PC-9 (cell line): ENCODE measurements around the gene GFRA1. TPM values are rescaled to one million over a fixed set of nuclear protein-coding genes. Genes with fewer than 3 reads are reported as not detected.

ENCODE experiments used
- BruUV-seq: library from RNA; stranded (reverse); fragments of 400-500 nt; replicated peaks from 2 replicates; lab custom pipeline; 2021; lab: Mats Ljungman, UMichigan
- CTCF ChIA-PET: fragments of 300-600 bp; sonication (Branson Sonifier 250); formaldehyde crosslinking; loops from one replicate; lab custom pipeline; 2022; ENCODE audit warnings: antibody characterized with exemption; lab: Charles Lee
- POLR2A ChIA-PET: fragments of 300-600 bp; sonication (Branson Sonifier 250); formaldehyde crosslinking; loops from one replicate; lab custom pipeline; 2022; ENCODE audit warnings: antibody characterized with exemption; ENCODE audit not compliant: unreplicated experiment; lab: Charles Lee
- DNase-seq, 2 experiments: peaks; one replicate each; pipeline versions ENCODE4 v3.0.0 to v3.0.0-alpha.2; 2015 to 2022; ENCODE audit warnings: mixed read lengths in 1 of 2
- H2AFZ ChIP-seq: fragments of 200-600 bp; sonication (generic); 2 replicates; pipeline ENCODE4 v1.8.1; 2017; ENCODE audit warnings: antibody characterized with exemption
- H3F3A ChIP-seq: fragments of 200-600 bp; sonication (generic); 2 replicates; pipeline ENCODE4 v1.8.1; 2017; ENCODE audit warnings: antibody characterized with exemption, mild to moderate bottlenecking, low read depth; ENCODE audit not compliant: insufficient read depth
- H3K27ac ChIP-seq: fragments of 200-600 bp; sonication (generic); 2 replicates; pipeline ENCODE4 v1.6.1; 2016; ENCODE audit warnings: mixed run types
- H3K27me3 ChIP-seq: fragments of 200-600 bp; sonication (generic); 2 replicates; pipeline ENCODE4 v1.6.1; 2016; ENCODE audit warnings: low read depth, mixed run types; ENCODE audit not compliant: insufficient read depth
- H3K36me3 ChIP-seq: fragments of 200-600 bp; sonication (generic); 2 replicates; pipeline ENCODE4 v1.6.1; 2016; ENCODE audit warnings: low read depth, mixed run types
- H3K4me1 ChIP-seq: fragments of 200-600 bp; sonication (generic); replicated peaks from 2 replicates; pipeline ENCODE4 v1.6.1; 2016; ENCODE audit warnings: mixed run types; ENCODE audit not compliant: insufficient read depth
- H3K4me2 ChIP-seq: fragments of 200-600 bp; sonication (generic); 2 replicates; pipeline ENCODE4 v1.6.1; 2017; ENCODE audit warnings: mixed run types
- H3K4me3 ChIP-seq: fragments of 200-600 bp; sonication (generic); 2 replicates; pipeline ENCODE4 v1.6.1; 2016; ENCODE audit warnings: mixed run types
- H3K79me2 ChIP-seq: fragments of 200-600 bp; sonication (generic); 2 replicates; pipeline ENCODE4 v1.6.1; 2017; ENCODE audit warnings: low read depth, mixed run types
- H3K9me2 ChIP-seq: fragments of 200-600 bp; sonication (generic); 2 replicates; pipeline ENCODE4 v1.8.1; 2017; ENCODE audit warnings: mild to moderate bottlenecking; ENCODE audit not compliant: insufficient read depth
- H3K9me3 ChIP-seq: fragments of 200-600 bp; sonication (generic); 2 replicates; pipeline ENCODE4 v1.8.1; 2016; ENCODE audit warnings: low read depth; ENCODE audit not compliant: insufficient read depth
- H4K20me1 ChIP-seq: fragments of 200-600 bp; sonication (generic); 2 replicates; pipeline ENCODE4 v1.8.1; 2017; ENCODE audit not compliant: insufficient read depth
- EZH2 ChIP-seq: fragments of 200-600 bp; sonication (generic); IDR thresholded peaks from 2 replicates; pipeline ENCODE4 v1.8.0; 2017; ENCODE audit warnings: antibody characterized with exemption, low read depth
- intact Hi-C: fragments of 100-400 bp; cut with micrococcal nuclease; formaldehyde crosslinking; loops from one replicate; pipeline ENCODE4 v1.10.0; 2022; ENCODE audit not compliant: unreplicated experiment
- total RNA-seq: library from RNA; stranded (reverse); gene quantifications from 2 replicates; pipeline ENCODE4 v1.2.3, GENCODE V29; 2021
- TF ChIP-seq, protein P1 (sequence below): fragments of 200-600 bp; sonication (generic); conservative IDR thresholded peaks from 2 replicates; pipeline ENCODE4 v1.6.1; 2017; ENCODE audit warnings: mixed run types, antibody characterized with exemption, mild to moderate bottlenecking, moderate library complexity

Gene GFRA1
- total RNA-seq, 1 experiment from 2014 or later, result 0.11 TPM

DNA sequence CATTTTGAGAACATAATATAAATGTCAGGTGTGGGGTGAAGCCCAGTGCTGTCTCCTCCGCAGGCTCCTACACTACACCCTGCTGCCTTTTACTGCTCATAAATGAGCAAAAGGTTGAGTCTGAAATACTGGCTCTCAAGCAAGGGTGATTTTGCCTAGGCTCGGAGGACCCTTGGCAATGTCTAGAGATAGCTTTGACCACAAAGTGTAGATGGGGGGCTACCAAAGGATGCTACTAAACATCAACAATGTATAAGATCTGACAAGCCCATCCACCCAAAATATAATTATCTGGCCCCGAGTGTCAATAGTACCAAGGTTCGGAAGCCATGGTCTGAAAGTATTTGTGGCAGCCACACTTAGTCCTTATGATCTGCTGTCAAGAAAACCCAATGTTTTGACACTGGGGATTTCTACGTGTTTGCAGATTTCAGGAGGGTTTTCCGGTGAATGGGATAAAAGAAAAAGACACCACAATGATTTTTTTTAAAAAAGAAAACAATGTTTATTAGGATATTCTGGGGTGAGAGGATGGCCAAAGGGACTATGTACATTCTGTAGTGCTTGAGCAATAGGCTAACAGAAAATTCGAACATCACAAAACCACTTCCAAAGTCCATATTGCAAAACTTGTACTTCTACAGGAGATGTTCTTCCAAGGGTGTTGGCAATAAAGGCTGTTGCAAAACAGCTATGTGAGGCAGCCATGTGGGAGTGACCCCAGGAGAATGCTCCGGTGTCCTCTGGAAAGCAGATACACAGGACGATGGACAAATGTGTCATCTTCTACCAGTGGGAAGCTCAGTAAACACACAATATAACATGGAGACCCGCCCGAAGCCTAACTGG is 216.3 kb downstream of the GFRA1 start:
- no peaks in the 10 kb centered on the region for H3K9me2 ChIP-seq
- no peaks in the 10 kb centered on the region for H3K79me2 ChIP-seq
- no peak overlapping the region for H2AFZ ChIP-seq
- CTCF ChIA-PET, result no interaction called here
- H3K4me2 ChIP-seq, result no peak overlapping the region
- H3F3A ChIP-seq, result no peaks in the 10 kb centered on the region
- no peak for TF ChIP-seq EZH2
- TF ChIP-seq, protein P1, sequence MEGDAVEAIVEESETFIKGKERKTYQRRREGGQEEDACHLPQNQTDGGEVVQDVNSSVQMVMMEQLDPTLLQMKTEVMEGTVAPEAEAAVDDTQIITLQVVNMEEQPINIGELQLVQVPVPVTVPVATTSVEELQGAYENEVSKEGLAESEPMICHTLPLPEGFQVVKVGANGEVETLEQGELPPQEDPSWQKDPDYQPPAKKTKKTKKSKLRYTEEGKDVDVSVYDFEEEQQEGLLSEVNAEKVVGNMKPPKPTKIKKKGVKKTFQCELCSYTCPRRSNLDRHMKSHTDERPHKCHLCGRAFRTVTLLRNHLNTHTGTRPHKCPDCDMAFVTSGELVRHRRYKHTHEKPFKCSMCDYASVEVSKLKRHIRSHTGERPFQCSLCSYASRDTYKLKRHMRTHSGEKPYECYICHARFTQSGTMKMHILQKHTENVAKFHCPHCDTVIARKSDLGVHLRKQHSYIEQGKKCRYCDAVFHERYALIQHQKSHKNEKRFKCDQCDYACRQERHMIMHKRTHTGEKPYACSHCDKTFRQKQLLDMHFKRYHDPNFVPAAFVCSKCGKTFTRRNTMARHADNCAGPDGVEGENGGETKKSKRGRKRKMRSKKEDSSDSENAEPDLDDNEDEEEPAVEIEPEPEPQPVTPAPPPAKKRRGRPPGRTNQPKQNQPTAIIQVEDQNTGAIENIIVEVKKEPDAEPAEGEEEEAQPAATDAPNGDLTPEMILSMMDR, result no peak
- H4K20me1 ChIP-seq, result no peaks in the 10 kb centered on the region
- no peak overlapping the region for H3K4me3 ChIP-seq
- no peaks in the 10 kb centered on the region for H3K36me3 ChIP-seq
- no peaks in the 10 kb centered on the region for H3K4me1 ChIP-seq
- H3K27me3 ChIP-seq, result peaks cover 22% of the 10 kb centered on the region
- DNase-seq, result no peak
- POLR2A ChIA-PET, result no interaction called here
- intact Hi-C loops, result no loop called here
- no TSS peak for BruUV-seq
- H3K9me3 ChIP-seq, result no peaks in the 10 kb centered on the region
- no peak overlapping the region for H3K27ac ChIP-seq

- intact Hi-C loops, result no loop called here
- Histone ChIP-seq H3K36me3 (no peaks in the 10 kb centered on the region), H3K27me3 (peaks cover 22% of the 10 kb centered on the region), H3K4me2 (no peak overlapping the region), H3K4me3 (no peak overlapping the region), H3F3A (no peaks in the 10 kb centered on the region), H2AFZ (no peak overlapping the region), H3K9me3 (no peaks in the 10 kb centered on the region), H4K20me1 (no peaks in the 10 kb centered on the region), H3K79me2 (no peaks in the 10 kb centered on the region), H3K9me2 (no peaks in the 10 kb centered on the region), H3K4me1 (no peaks in the 10 kb centered on the region), H3K27ac (no peak overlapping the region)
- no peak for DNase-seq
- BruUV-seq, result no TSS peak
- no peak for TF ChIP-seq EZH2
- TF ChIP-seq, protein P1, result no peak
- CTCF ChIA-PET, result no interaction called here
- POLR2A ChIA-PET, result no interaction called here
Observed at GRCh38 chr10:116055917-116056252, 217.1 kb downstream of the GFRA1 start.

DNA sequence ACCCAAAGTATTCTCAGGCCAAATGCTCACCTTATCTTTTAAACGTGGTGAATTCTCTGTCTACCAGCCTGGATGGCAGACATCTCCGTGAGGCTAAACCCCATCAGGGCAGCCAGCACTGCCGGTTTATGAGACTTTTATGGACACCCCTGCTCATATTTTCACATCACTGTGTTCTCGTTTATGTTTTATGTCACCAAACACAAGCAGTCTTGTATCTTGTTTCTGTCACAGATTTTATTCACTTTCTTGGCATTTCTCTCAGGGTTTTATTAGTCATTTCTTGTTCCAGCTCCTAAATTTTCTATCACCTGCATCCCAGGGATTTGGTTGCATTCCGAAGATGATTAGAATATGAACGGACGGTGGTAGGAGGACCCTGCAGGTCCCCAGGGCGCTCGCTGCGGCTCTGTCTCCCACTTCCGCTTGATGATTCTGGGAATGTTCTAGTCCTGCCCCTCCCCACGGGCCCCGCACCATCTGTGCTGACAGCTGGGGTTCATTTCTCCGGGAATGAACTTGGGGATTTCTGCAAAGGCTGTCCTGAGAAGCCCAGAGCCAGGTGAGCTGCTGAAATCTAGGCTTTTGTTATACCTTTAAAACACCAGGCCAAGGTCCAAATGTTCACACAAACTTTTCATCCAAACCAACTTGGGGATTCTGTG is 217.6 kb downstream of the GFRA1 start:
- Histone ChIP-seq H3K4me2 (no peak overlapping the region), H3K9me2 (no peaks in the 10 kb centered on the region), H3K4me1 (no peaks in the 10 kb centered on the region), H3K27ac (no peak overlapping the region), H3K27me3 (peaks cover 22% of the 10 kb centered on the region), H2AFZ (no peak overlapping the region), H4K20me1 (no peaks in the 10 kb centered on the region), H3K4me3 (no peak overlapping the region), H3K79me2 (no peaks in the 10 kb centered on the region), H3F3A (no peaks in the 10 kb centered on the region), H3K9me3 (no peaks in the 10 kb centered on the region), H3K36me3 (no peaks in the 10 kb centered on the region)
- intact Hi-C loops, result no loop called here
- no peak for TF ChIP-seq EZH2
- TF ChIP-seq, protein P1, result no peak
- ChIA-PET POLR2A (no interaction called here), CTCF (no interaction called here)
- BruUV-seq, result no TSS peak
- no peak for DNase-seq
